HG03575 (cell line): Measurements from ENCODE around the gene SOHLH1.

Experiments
- ATAC-seq: cut with Tn5 transposase; IDR thresholded peaks from one replicate; pipeline ENCODE4 v1.9.1; 2021; ENCODE audit not compliant: unreplicated experiment, insufficient number of reproducible peaks, low FRiP score; ENCODE audit errors: extremely low read depth

SOHLH1 gene

GRCh38 chr9:135666534-135667462 is 32.5 kb downstream of the SOHLH1 start:
- no peak for ATAC-seq

DNA sequence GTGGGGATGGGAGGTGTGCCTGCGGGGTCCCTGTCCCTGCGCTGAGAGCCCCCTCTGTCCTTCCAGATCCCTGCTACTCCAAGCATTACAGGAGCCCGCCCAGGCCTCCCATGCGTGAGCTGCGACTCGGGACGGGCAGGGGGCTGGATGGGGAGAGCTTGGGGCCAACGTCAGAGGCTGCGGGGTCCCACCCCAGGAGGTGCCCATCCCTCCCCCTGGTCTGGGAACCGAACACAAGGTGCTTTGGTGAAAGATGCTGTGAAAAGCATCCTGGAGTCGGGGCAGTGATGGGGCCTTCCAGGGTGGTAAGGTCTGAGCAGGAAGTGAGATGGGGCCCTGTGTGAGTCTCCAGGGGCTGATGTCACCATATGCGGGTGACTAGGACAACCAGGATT is 33.5 kb downstream of the SOHLH1 start:
- no peak for ATAC-seq

GRCh38 chr9:135664801-135665794 is 34.2 kb downstream of the SOHLH1 start:
- no peak for ATAC-seq

DNA sequence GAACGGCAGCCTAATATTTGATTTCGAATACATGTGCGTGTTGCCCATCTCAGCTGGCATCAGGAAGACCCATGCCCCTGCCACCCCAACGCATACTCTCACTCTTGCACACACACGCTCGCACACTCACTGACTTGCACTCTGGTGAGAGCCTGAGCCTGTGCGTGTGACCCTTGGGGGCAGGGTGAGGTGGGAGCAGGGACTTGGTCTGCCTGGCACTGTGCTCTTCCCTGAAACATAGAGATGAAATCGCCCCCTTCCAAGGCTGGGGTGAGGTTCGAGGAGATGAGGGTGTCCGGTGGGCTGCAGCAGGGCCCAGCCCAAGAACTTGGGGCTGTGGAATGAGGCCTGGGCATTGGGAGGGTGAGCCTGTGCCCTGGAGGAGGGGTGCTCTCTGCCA is 35.0 kb downstream of the SOHLH1 start:
- no peak for ATAC-seq

DNA sequence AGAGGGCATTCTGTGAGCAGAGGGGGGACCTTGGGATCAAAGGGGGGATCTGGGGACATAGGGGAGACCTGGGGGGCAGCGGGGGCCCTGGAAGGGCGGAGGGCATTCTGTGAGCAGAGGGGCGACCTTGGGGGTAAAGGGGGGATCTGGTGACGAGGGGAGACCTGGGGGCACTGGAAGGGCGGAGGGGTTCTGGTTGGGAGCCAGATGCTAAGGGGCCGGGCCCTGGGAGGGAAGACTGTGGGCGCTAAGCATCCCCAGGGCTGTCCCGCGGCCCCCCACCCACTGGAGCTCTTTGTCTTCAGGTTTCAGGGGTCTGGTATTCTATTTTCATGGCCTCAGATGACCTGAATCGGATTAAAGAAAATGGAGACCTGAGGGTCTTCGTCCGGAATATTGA is 35.4 kb downstream of the SOHLH1 start:
- no peak for ATAC-seq

- ATAC-seq, result no peak
Observed at GRCh38 chr9:135663451-135663770, 35.9 kb downstream of the SOHLH1 start.

- ATAC-seq, result no peak
Observed at GRCh38 chr9:135662758-135663450, 36.4 kb downstream of the SOHLH1 start, which contains the start of gene LCN9. LCN9 (plus strand) TSS chr9:135663309; CDS start chr9:135663322, 13 bp downstream.

GRCh38 chr9:135661816-135662560 is 37.3 kb downstream of the SOHLH1 start:
- ATAC-seq, result no peak

- ATAC-seq, result no peak
Observed at GRCh38 chr9:135660407-135660806, 38.9 kb downstream of the SOHLH1 start.

DNA sequence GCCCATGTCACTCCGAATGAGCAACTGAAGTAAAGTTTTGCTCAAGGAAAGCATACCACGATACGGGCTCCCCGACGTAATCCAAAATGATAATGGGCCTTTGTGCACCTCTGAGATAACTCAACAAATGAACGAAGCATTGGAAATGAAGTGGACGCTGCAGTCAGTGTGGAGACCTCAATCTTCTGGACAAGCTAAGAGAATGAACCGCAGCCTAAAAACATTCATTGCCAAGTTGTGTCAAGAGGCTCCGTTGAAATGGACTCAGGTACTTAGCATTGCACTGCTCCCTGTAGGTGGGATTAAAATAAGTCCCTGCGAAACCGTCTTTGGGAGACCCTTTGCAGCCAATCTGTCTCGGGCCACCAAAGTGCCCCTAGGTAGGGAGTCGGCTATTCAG is 40.0 kb downstream of the SOHLH1 start:
- ATAC-seq, result no peak

DNA sequence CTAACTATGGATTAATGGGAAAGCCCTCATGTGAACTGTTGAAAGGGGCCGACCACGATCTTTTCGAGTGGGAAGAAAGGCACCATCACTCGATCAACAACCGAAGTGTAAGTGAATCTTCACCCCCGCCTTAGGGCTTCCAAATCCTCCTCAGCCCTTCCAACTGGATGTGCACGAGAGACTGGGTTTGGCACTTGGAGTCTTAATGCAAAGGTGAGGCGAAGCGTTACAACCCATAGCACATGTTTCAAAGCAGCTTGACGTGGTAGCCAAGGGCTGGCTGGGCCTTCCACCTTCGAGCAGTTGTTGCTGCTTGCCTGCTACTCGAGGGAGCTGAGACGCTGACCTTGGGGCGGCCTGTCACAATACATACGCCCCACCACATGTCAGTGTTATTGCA is 41.9 kb downstream of the SOHLH1 start:
- ATAC-seq, result no peak

DNA sequence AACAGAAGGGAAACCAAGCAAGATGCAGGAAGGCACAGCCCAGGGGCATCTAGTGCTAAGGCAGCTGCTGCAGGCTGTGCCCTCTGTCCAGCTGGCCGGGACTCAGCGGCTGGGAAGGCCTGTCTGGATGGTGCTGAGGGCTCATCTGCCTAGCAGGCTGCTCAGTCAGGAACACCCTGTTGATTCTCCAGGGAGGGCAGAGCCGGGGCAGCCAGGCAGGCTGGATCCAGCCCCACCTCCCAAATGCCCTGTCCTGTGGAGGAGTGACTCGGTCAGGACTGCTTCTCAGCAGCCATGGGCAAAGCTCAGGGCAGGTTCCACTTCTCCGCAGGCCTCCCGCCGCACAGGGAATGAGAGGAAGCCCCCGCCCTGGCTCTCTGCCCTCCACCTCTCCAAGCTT is 44.0 kb downstream of the SOHLH1 start:
- no peak for ATAC-seq

DNA sequence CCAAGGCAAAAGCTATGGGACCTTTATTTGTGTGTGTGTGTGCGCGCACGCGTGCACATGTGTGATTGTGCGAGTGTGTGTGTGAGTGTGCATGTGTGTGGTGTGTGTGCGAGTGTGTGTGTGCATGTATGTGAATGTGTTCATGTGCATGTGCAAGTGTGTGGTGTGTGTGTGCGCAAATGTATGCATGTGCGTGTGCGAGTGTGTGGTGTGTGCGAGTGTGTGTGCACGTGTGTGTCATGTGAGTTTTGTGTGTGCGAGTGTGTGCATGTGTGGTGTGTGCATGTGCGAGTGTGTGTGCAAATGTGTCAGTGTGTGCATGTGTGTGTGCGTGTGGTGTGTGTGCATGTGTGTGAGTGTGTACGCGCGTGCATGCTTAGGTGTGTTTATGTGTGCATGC is 48.9 kb downstream of the SOHLH1 start:
- ATAC-seq, result no peak

- no peak for ATAC-seq
Observed at GRCh38 chr9:135649508-135649907, 49.8 kb downstream of the SOHLH1 start.

GRCh38 chr9:135648494-135649410 is 50.5 kb downstream of the SOHLH1 start:
- ATAC-seq, result no peak

DNA sequence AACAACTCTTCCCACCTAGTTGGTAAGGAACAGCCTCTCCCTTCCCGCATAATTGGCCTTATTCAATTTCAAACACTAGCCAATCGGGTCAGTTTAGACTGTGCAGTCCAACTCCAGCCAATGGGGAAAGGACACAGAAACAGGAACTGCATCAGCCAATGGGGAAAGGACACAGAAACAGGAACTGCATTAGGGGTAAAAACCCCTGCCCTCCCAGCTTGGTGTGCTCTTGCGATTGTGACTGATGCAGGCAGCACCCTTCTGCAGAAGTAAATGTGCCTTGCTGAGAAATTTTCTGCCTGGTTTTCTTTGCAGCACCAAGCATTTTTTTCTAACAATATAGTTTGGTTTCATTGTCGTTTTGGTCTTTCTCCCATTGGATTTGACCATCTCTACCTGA is 51.4 kb downstream of the SOHLH1 start:
- no peak for ATAC-seq

- ATAC-seq, result no peak
Observed at GRCh38 chr9:135644631-135645218, 54.6 kb downstream of the SOHLH1 start.
